ENCODE data around the gene CERS6.
A peak's percentile ranks its signal among the peaks of the same experiment; 100 is the strongest.

CERS6 gene

DNA sequence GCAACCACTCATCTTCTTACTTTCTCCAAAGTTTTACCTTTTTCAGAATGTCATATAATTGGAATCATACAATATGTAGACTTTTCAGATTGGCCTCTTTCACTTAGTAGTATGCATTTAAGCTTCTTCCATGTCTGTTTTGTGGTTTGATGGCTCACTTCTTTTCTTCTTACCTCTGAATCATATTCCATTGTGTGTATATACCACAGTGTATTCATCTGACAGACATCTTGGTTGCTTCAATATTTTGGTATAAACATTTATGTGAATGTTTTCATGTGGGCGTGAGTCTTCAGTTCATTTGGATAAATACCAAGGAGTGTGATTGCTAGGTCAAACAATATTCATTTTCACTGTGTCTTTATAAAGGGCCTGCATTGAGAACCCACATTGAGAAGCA is 210.3 kb downstream of the CERS6 start:
- no peak for DNase-seq (ENCODE audit: low read depth, low spot score)

DNA sequence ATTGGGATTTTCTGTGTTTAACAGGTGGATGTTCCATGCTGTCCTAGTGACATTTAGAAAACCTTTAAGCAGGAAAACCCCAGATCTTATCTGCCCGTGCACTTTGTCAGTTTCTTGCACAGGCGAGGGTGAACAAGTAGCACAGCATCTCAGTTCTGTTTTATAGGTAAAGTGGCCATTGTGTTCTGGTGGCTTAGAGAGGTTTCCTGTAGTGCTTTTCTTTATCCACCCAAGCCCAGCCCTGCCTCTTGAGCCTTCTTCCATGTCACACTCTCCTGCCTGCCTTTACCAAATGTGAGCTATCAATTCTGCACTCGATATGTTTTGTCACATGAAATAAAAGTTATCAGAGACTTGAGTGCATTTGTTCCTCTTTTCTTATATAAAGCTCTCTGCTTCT is 211.1 kb downstream of the CERS6 start:
- no peak for DNase-seq (ENCODE audit: low read depth, low spot score)

DNA sequence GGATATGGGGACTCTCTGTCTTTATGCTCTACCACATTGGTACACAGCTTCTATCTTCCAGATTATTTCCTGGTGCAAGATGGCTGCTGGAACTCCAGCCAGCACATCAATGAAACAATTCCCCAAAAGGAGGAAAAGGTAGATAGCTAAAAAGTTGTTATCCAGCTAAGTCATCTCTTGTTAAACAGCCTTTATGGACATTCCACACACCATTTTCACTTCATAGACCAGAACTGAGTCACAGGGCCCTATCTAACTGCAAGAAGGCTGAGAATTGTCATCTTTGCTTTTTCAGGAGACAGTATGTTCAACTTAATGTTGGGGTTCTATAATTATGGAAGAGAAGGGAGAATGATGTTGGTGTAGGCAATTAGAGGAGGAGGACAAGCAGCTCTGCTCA is 213.1 kb downstream of the CERS6 start:
- no peak for DNase-seq (ENCODE audit: low read depth, low spot score)

DNA sequence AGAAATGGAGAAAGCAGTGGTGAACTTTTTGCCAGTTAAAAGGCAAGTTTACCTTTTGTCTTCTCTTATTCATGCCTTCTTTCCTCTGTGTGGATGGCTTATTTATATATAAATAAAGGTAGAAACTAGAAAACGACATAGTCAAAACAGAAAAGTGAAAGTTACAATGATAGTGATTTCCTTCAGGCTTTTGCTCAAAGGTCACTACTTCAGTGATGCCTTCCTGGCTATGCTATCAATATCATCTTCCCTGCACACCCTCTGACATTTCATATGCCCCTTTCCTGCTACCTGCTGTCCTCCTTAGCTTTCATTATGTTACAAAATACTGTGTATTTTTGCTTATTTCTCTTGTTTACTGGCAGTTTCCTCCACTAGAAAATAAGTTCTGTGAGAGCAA is 214.4 kb downstream of the CERS6 start:
- no peak for DNase-seq (ENCODE audit: low read depth, low spot score)

DNA sequence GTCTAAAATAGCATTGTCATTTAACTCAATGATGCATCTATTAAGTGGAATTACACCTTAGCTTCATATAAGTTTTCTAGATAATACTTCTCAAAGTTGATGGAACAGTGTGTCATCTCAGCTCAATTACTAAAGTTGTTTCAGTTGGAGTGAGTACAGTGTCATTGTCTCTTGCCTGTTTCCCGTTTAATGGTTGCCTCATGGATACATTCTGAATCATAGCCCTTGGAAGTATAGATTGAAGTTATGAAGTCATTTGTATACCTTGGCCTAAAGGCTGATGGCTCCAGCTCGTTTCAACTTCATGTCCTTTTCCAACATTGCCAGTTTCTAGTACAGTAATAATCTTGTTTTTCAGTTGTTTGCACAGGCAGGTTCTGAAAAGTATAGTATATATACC is 215.9 kb downstream of the CERS6 start:
- DNase-seq (ENCODE audit: low read depth, low spot score): no peak

DNA sequence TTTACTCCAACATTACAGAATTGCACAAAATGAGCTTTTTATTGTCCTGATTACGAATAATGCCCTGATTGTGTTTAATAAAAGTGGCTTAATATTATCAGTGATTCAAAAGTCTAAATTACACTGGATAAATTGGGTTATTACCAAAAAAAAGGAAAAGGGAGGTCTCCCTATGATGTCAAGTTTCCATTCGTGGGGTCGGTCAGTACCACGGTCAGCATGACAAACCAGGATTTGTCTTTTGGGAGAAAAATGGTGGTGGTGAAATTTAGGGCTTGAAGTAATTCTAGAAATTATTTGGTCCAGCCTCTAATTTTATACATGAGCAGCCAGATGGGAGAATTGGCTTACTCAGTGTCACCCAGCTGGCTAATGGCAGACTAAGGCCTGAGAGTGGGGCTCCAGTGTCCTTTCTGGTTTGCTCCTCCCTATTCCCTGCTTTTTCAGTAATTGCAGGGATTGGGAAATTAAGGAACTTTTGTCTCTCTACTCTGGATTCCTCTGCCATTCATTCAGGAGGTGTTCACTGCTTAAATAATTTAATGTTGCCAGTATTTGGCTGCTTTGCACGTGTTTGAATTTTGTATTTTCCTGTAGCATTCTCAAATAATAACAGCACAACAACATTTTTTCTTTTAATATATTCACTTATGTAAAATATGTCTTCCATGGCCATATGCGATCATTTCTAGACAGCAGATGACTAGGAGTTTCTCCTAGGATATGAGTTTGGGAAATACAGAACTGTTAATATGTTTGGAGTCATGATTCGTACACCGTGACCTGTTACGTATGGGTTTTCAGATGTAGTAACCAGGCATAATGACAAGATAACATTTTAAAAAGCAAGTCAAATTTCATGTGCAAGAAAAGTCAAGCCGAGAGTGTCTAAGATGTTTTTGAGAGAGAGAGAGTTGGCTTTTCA is 217.5 kb downstream of the CERS6 start:
- DNase-seq (ENCODE audit: low read depth, low spot score): no peak

DNA sequence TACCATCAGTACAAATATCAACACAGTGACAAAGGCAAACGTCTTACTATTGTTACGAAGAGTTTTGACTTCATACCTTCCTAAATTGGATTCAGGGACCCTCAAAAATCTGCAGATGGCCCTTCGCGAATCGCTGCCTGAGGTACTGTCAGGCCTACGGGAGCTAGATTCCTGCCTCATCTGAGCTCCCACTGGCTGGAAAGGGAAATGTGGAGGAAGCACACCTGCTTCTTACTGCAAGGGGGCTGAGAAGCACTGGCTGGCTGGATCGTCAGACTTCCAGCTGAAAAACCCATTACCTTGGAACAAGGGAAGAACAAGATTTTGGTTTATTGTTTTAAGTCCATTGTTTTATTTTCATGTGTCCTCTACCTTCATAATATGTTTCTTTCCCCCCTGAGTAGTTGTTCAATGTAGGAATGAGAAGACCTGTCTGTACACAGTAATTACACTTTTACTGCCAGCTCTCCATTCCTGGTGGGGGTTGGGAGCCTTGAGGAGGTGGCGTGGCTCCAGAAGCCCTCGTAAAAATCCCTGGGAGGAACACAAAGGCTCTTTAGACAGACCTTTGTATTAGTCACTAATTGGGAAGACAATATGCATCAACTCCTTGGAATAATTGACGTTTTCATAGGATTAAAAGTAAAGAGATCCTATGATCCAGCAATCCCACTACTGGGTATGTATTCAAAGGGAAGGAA is 222.2 kb downstream of the CERS6 start:
- DNase-seq (ENCODE audit: low read depth, low spot score): no peak

DNA sequence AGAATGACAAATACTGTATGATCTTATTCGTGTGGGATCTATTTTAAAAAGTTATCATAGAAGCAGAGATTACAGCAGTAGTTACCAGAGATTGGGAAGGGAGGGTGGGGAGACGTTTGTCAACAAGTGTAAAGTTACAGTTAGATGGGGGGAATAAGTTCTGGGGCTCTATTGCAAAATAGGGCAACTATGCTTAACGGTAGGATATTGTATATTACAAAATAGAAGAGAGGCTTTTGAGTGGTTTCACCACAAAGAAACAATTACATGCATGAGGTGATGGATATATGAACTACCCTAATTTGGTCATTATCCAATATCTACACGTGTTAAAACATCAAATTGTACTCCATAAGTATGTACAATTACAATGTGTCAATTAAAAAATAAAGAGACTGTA is 223.0 kb downstream of the CERS6 start:
- no peak for DNase-seq (ENCODE audit: low read depth, low spot score)

DNA sequence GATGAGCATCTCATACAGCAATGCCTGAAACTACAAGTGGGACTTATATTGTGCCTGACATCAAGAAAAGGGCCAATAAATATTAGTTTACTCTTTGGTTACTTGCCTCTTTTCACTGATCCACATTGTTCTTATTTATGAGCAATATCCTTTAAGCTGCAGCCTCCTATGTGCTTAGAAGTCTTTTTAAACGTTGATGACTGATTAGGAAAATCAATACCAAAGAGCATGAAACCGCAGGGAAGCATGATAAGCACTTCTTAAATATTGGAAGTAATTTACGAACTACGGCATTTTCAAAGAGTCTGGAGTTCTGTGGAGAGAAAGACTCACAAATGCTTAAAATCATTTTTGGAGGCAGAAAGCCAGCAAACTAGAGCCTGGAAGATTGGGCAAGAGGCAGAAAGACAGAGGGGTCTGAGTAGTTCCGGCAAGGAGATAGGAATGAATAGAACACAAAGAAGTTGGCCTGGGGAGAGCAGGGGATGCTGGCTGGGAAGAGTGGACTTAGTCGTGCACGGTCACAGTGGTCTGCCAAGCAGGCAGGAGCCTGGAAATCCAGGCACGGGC is 223.8 kb downstream of the CERS6 start:
- DNase-seq (ENCODE audit: low read depth, low spot score): no peak

DNA sequence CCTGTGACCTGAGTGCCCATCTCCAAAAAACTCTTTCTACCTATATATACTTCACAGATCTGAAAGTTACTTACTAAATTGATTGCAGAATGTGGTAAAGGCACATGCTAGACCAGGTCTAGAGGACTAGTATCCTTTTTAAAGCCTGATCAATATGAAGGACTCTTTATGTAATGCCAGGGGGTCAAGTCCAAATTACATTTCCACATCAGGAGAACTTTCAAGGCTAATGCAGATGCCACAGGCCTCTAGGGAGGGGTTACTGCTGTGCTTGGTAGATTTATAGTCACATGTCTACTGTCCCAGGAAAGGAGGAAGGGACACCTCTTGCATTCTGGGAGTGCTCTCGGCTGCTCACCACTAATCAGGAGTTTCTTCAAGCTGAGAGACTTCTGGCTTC is 227.9 kb downstream of the CERS6 start:
- no peak for DNase-seq (ENCODE audit: low read depth, low spot score)

DNA sequence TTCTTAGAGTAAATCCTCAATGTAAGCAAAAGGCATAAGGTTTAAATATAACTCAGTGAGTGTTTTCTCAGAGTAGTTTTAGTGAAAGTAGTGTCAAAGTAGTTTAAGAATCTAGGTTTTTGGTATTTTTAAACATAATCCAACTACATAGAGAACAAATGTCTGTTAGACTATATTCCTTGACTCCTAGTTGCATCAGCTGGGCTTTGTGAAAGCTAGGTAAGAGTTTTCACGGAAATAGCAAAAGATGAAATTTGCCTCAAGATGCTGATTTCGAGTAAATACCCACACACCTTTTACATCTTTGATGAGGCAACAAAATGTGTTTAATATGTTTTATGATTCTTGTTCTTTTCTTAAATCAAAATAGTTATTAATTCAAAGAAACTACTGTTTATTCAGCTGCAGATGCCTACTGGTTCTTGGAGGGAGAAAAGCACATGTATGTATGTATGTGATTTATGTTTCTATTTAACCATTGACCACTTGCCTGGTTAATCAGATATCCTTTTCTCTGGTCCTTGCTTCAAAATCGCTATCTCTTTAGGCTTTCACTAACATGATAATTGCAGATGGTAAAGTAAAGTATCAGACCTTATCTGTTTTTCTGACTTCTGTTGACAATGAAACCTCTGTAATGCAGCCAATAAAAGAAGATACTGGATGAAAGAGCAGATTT is 229.0 kb downstream of the CERS6 start:
- no peak for DNase-seq (ENCODE audit: low read depth, low spot score)

DNA sequence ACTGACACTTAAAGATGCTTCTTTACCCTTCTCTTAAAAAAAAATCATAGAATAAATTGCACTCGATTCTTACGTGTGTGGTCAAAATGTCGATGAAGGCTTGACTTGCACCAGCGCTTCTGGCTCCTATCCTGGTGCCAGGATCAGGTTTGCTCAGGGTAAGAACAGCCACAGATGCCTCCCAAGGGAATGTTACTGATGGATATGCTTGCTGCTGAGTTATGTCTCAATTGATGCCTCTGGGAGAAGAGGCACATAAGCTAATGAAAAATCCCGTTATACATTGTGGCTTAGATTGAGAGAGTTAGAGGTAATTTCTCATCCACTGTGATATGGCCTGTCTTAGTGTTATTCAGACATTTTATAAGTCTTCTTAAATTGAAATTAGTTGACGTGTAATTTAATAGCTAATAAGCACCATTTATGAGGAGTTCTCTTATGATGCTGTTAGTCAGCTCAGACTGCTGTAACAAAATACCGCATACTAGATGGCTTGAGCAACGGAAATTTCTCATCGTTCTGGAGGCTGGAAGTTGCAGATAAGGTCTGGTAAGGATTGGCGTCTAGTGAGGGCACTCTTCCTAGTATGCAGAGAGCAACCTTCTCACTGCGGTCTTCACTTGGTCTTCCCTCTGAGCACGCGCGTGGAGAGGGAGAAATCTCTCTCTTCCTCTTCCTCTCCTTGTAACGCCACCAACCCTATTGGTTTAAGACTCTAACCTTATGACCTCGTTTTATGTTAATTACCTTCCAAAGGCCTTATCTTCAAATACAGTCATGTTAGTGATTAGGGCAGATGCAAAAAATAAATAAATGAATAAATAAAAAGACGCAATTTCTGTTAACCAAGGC is 229.8 kb downstream of the CERS6 start:
- DNase-seq (ENCODE audit: low read depth, low spot score): no peak

DNA sequence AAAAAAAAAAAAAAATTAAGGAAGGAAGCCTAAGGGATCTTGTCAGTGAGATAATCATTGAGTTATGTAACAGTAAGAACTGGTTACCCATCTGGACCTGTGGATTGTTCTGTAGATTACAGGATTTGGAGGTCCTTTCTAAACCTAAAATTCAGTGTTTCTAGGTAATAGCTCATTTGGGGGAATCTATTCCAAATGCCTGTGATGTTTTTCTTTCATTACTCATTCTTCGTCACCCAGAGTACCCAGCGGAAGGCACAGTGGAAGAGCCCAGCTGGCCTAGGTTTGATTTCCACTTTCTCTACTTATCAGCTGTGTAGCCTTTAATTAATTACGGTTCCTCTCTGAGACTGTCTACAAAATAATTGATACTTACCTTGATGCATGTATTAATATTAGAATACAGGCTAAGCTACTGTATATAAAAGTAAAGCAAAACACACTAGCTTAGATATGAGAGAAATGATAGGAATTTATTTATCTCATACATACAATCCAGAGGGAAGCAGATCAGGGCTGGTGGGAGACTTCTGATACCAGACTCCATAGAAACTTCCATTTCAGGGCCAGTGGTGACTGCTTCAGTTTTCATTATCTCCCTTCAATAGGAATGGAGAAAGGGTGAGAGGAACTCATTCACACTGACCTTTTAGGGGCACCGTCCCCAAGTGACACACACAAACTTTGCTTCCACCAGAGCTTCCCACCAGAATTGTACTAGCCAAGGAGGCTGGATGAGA is 230.6 kb downstream of the CERS6 start:
- no peak for DNase-seq (ENCODE audit: low read depth, low spot score)

DNA sequence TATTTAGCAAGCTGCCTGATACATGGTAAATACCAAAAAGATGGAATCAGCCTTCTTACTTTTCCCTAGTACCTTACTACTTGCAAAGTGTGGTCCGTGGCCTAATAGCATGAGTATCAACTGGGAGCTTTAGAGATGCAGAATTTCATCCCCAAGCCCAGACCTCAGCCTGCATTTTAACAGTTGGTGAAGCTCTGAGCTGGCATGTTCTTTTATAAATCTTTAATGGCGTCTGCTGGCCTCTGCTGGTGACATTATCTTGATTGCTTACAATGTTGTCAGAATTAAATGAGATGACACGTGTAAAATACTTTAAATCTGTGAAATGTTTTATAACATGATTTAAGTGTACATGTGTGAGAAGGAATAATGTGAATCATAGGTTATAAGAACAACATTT is 231.2 kb downstream of the CERS6 start:
- no peak for DNase-seq (ENCODE audit: low read depth, low spot score)

DNA sequence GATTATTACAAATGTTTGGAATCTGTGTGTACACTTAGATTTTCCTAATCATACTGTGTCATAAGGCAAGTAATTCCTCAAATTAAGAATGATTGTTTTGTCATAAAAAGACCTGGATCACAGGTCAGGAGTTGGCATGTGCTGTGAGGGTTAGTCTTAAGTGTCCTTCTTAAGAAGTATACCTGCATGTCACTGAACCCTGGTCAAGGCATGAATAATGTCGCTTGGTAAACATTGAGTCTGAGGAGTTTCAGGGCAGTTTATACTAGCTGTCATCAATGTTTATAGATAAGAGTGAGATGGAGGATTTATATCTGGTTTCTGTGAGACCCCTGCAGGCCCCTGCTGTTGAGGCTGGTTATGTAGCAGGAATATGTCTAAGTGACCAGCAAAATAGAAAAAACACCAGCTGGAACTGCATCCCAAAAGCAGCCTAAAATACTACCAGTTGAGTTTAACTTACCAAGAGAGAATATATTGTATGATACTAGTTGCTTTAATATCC is 234.4 kb downstream of the CERS6 start:
- DNase-seq (ENCODE audit: low read depth, low spot score): no peak

DNA sequence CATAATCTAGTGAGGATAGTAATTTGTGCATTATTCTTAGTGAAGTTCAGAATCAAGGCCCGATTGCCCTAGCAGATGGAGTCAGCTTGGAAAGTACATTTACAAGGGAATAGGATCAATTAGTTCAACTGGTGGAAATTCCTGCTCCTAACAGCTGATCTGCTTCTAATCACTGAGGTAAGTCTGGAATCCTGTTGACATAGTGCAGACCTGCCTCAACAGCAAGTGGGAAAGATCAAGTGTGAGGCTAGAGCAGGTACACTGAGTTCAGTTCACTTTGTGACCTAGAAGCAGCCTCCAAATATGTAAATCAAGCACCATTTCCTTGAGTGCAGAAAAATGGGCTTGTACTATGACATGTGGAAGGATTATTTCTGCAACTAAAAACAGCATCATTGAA is 235.1 kb downstream of the CERS6 start:
- peak; percentile 23 for DNase-seq (ENCODE audit: low read depth, low spot score)

DNA sequence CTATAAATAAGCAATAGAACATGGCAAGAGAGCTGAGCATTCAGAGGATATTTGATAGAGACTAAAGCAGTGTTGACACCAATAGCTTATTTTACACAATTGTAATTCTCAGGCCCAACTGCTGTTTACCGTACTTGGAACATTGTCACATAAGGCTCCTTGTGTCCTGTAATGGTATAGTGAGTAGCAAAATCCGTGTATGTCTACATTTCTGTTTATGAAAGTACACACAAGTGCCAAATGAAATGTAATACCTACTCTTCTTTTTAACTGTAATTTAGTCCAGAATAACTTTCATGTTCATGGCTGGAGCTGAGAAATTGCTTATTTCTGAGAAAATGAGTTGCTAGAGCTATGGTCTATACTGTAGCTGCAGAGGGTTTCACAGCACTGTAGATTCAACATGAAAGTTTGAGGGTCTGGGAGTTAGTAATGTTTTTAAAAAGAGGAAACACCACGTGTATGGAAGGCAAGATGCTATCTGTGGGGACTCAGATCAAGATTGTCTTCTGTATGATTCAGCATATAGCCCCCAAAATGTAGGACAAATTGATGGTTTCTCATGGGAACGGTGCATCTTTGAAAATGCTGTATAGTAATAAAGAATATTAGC is 236.2 kb downstream of the CERS6 start:
- DNase-seq (ENCODE audit: low read depth, low spot score): no peak

DNA sequence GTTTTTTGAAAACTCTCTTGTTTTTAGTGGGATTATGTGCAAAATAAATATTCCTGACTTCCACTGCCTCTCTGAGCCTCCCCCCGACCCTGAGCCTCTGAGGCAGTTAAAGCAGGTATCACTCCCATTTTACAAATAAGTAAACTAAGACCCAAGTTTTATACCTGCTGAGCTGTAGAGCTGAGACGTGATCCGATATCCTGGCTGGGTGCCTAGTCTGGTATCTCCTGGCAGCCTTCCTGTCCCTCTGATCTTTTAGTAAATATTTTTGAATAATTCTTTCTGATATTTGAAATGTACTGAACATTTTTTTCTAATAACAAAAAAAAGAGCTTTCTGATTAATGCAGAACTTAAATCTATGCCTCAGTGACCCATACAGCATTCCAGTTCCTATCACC is 238.1 kb downstream of the CERS6 start:
- DNase-seq (ENCODE audit: low read depth, low spot score): no peak

DNA sequence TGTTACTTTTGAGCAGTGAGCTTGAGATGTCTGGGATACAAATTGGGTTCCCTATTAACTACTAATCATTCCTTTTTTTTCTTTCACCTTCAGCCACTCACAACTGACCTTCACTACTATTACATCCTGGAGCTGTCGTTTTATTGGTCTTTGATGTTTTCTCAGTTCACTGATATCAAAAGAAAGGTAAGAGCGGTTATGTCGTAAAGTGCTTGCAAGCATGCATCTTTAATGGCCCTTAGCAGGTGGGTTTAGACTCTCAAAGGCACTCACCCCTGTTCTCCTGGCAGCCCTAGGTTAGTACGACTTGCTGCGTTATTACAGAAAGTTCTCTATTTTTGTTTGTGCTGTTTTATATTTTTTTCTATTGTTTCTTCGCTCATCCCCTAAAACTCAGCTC is 238.8 kb downstream of the CERS6 start:
- no peak for DNase-seq (ENCODE audit: low read depth, low spot score)

DNA sequence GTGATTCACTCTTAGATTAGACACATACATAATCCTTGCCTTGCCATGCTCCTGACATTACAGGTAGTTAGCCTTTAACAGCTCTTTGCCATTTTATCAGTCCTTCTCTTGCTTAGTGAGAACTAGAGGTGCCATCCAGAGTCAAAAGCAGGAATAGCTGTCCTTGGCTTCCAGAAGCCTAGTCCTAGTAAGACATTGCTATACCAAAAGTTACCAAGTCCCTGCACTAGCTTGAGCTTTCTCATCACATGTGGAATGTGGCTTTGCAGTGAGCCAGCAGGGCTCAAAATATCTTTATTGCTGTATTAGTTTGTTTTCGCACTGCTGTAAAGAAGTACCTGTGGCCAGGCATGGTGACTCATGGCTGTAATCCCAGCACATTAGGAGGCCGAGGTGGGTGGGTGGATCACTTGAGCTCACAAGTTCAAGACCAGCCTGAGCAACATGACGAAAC is 241.6 kb downstream of the CERS6 start:
- peak; percentile 21 for DNase-seq (ENCODE audit: low read depth, low spot score)
